GM23338 (cell line): ENCODE results near the gene TRMT6. TPM values are rescaled to one million over a fixed set of nuclear protein-coding genes. Genes with fewer than 3 reads are reported as not detected.

Experiments used
- ATAC-seq: fragments of 200-7000 bp; cut with Tn5 transposase; 3 replicates; pipeline ENCODE4 v1.9.1; 2020
- DNase-seq: peaks from one replicate; pipeline ENCODE4 v3.0.0-alpha.2; 2015; ENCODE audit warnings: low spot score
- H2AFZ ChIP-seq: fragments of 200-600 bp; sonication (generic); 2 replicates; pipeline ENCODE4 v1.8.0; 2016; ENCODE audit warnings: antibody characterized with exemption, mild to moderate bottlenecking, moderate library complexity
- H3F3A ChIP-seq: fragments of 200-600 bp; sonication (generic); replicated peaks from 2 replicates; pipeline ENCODE4 v1.8.0; 2017; ENCODE audit warnings: antibody characterized with exemption, mixed run types, low read depth
- H3K27ac ChIP-seq: fragments of 200-600 bp; sonication (generic); 2 replicates; pipeline ENCODE4 v1.6.1; 2016; ENCODE audit warnings: low read depth
- H3K27me3 ChIP-seq: fragments of 200-600 bp; sonication (generic); 2 replicates; pipeline ENCODE4 v1.8.0; 2016; ENCODE audit warnings: mild to moderate bottlenecking, mixed run types, moderate library complexity; ENCODE audit not compliant: insufficient read depth
- H3K36me3 ChIP-seq: fragments of 200-600 bp; sonication (generic); 2 replicates; pipeline ENCODE4 v1.8.0; 2016; ENCODE audit warnings: mild to moderate bottlenecking; ENCODE audit not compliant: insufficient read depth
- H3K4me1 ChIP-seq: fragments of 200-600 bp; sonication (generic); 2 replicates; pipeline ENCODE4 v1.8.0; 2016; ENCODE audit warnings: mild to moderate bottlenecking, moderate library complexity; ENCODE audit not compliant: insufficient read depth
- H3K4me2 ChIP-seq: fragments of 200-600 bp; sonication (generic); 2 replicates; pipeline ENCODE4 v1.7.1; 2017; ENCODE audit warnings: mixed run types
- H3K4me3 ChIP-seq: fragments of 200-600 bp; sonication (generic); 2 replicates; pipeline ENCODE4 v1.6.1; 2016; ENCODE audit warnings: mixed run types
- H3K79me2 ChIP-seq: fragments of 200-600 bp; sonication (generic); replicated peaks from 2 replicates; pipeline ENCODE4 v1.8.0; 2017; ENCODE audit warnings: mild to moderate bottlenecking; ENCODE audit not compliant: insufficient read depth
- H3K9me2 ChIP-seq: fragments of 200-600 bp; sonication (generic); 2 replicates; pipeline ENCODE4 v1.8.0; 2017; ENCODE audit not compliant: insufficient read depth
- H4K20me1 ChIP-seq: fragments of 200-600 bp; sonication (generic); replicated peaks from 2 replicates; pipeline ENCODE4 v1.8.0; 2017; ENCODE audit warnings: mild to moderate bottlenecking; ENCODE audit not compliant: insufficient read depth
- H3K27ac Mint-ChIP-seq: 2 replicates; pipeline ENCODE4 v1.8.0; 2020; ENCODE audit warnings: inconsistent platforms, mild to moderate bottlenecking, moderate library complexity, mixed read lengths
- H3K27me3 Mint-ChIP-seq: 3 replicates; pipeline ENCODE4 v1.8.0; 2022; ENCODE audit warnings: low read depth, mild to moderate bottlenecking, moderate library complexity, mixed read lengths, inconsistent platforms; ENCODE audit not compliant: insufficient read depth, poor library complexity
- H3K36me3 Mint-ChIP-seq: 3 replicates; pipeline ENCODE4 v1.8.0; 2021; ENCODE audit warnings: low read depth, mild to moderate bottlenecking, inconsistent platforms, moderate library complexity, mixed read lengths
- H3K4me1 Mint-ChIP-seq: 3 replicates; pipeline ENCODE4 v1.8.0; 2020; ENCODE audit warnings: mild to moderate bottlenecking, inconsistent platforms, mixed read lengths
- H3K4me3 Mint-ChIP-seq: 3 replicates; pipeline ENCODE4 v1.8.0; 2021; ENCODE audit warnings: moderate library complexity, mild to moderate bottlenecking, inconsistent platforms, mixed read lengths
- H3K9me3 Mint-ChIP-seq: 3 replicates; pipeline ENCODE4 v1.8.0; 2020; ENCODE audit warnings: moderate library complexity, mild to moderate bottlenecking, inconsistent platforms, mixed read lengths
- CREB1 ChIP-seq: fragments of 250-450 bp; sonication (Bioruptor Pico); IDR thresholded peaks from 2 replicates; pipeline ENCODE4 v1.5.0; 2020; ENCODE audit warnings: low read depth, mild to moderate bottlenecking, moderate library complexity
- CTCF ChIP-seq, 2 experiments: fragments of 200-600 bp in 1 of 2; sonication (generic) in 1 of 2; conservative IDR thresholded peaks; 2 replicates each; pipeline versions ENCODE4 v1.5.1 to v1.6.1; 2016 to 2017; ENCODE audit warnings: antibody characterized with exemption in 2 of 2, low read depth in 2 of 2, mild to moderate bottlenecking in 2 of 2, moderate library complexity in 1 of 2
- ETS1 ChIP-seq: IDR thresholded peaks from 2 replicates; pipeline ENCODE4 v1.6.1; 2016; ENCODE audit warnings: antibody characterized with exemption
- EZH2 ChIP-seq: fragments of 200-600 bp; sonication (generic); IDR thresholded peaks from one replicate; pipeline ENCODE4 v1.8.0; 2017; ENCODE audit warnings: antibody characterized with exemption, mild to moderate bottlenecking, low read depth; ENCODE audit not compliant: unreplicated experiment
- EZH2phosphoT487 ChIP-seq: fragments of 200-600 bp; sonication (generic); IDR thresholded peaks from one replicate; pipeline ENCODE4 v1.8.1; 2018; ENCODE audit warnings: antibody characterized with exemption; ENCODE audit not compliant: unreplicated experiment
- JUNB ChIP-seq: IDR thresholded peaks from one replicate; pipeline ENCODE4 v1.6.1; 2016; ENCODE audit warnings: antibody characterized with exemption; ENCODE audit not compliant: unreplicated experiment
- NANOG ChIP-seq: IDR thresholded peaks from 2 replicates; pipeline ENCODE4 v1.6.1; 2016; ENCODE audit warnings: antibody characterized with exemption, borderline replicate concordance
- POLR2AphosphoS5 ChIP-seq: IDR thresholded peaks from 2 replicates; pipeline ENCODE4 v1.6.1; 2016; ENCODE audit warnings: antibody characterized with exemption, low read depth
- REST ChIP-seq: IDR thresholded peaks from one replicate; pipeline ENCODE4 v1.6.1; 2018; ENCODE audit warnings: antibody characterized with exemption; ENCODE audit not compliant: unreplicated experiment
- STAT1 ChIP-seq: IDR thresholded peaks from one replicate; pipeline ENCODE4 v1.6.1; 2016; ENCODE audit warnings: antibody characterized with exemption; ENCODE audit not compliant: unreplicated experiment
- ZNF114 ChIP-seq: fragments of 250-450 bp; sonication (Bioruptor Pico); IDR thresholded peaks from 2 replicates; pipeline ENCODE4 v1.5.0; 2020; ENCODE audit warnings: mild to moderate bottlenecking, moderate library complexity
- polyA plus RNA-seq: library from polyadenylated mRNA; unstranded; fragments of >200 nt; fragmentation: Nextera tagmentation; extraction: Ambion mirVana; gene quantifications from 2 replicates; pipeline ENCODE4 v1.2.1, GENCODE V29; 2016
- total RNA-seq: library from RNA; depleted of rRNA; stranded (reverse); fragments of >200 nt; shearing (Covaris generic); gene quantifications from 2 replicates; pipeline ENCODE4 v1.2.3, GENCODE V29; 2014

Gene TRMT6
- total and polyA plus RNA-seq, 2 experiments from 2014 or later: 15.5 to 26.3 TPM

- no peaks in the 10 kb centered on the region for H3K9me3 Mint-ChIP-seq
- Histone ChIP-seq H3K27ac (no peak overlapping the region), H3K4me1 (no peaks in the 10 kb centered on the region), H3K27me3 (no peaks in the 10 kb centered on the region), H3K4me2 (no peak overlapping the region), H2AFZ (no peak overlapping the region), H3K36me3 (peaks cover 12% of the 10 kb centered on the region), H3K4me3 (no peak overlapping the region), H4K20me1 (no peaks in the 10 kb centered on the region), H3F3A (no peaks in the 10 kb centered on the region), H3K79me2 (no peaks in the 10 kb centered on the region), H3K9me2 (no peaks in the 10 kb centered on the region)
- DNase-seq (peak; percentile 53), ATAC-seq (peak; percentile 84)
- H3K27ac Mint-ChIP-seq: no peak overlapping the region
- TF ChIP-seq CTCF (conservative IDR thresholded peaks at IDR 0.05; ENCODE audit: low read depth in 2 of 2): peak; percentile 51 to 65
- TF ChIP-seq NANOG: no peak
- H3K36me3 Mint-ChIP-seq: peaks cover 11% of the 10 kb centered on the region; the same call in 2 of the 3 replicates
- no peak overlapping the region for H3K4me3 Mint-ChIP-seq
- H3K27me3 Mint-ChIP-seq: no peaks in the 10 kb centered on the region
- no peaks in the 10 kb centered on the region for H3K4me1 Mint-ChIP-seq
Measured at GRCh38 chr20:5933802-5934436, 16.4 kb downstream of the TRMT6 start.

GRCh38 chr20:5932796-5933195, 17.5 kb downstream of the TRMT6 start:
- H3K9me3 Mint-ChIP-seq: no peaks in the 10 kb centered on the region
- ATAC-seq: no peak
- no peak for TF ChIP-seq STAT1
- TF ChIP-seq ZNF114 (CRISPR knock-in tag): no peak
- no peak for TF ChIP-seq JUNB
- no peak for TF ChIP-seq NANOG
- TF ChIP-seq EZH2phosphoT487: no peak
- TF ChIP-seq CTCF (conservative IDR thresholded peaks at IDR 0.05; ENCODE audit: low read depth in 2 of 2): no peak
- no peak for TF ChIP-seq EZH2
- no peak for TF ChIP-seq REST
- TF ChIP-seq POLR2AphosphoS5: no peak
- no peak for TF ChIP-seq CREB1
- TF ChIP-seq ETS1: no peak

More at GRCh38 chr20:5932796-5933195, 17.5 kb downstream of the TRMT6 start:
- no peaks in the 10 kb centered on the region for H3K27me3 ChIP-seq
- no peak for DNase-seq
- H3F3A ChIP-seq: no peaks in the 10 kb centered on the region
- Mint-ChIP-seq H3K27ac (no peak overlapping the region), H3K36me3 (peaks cover under 1% of the 10 kb centered on the region; the same call in 2 of the 3 replicates), H3K27me3 (no peaks in the 10 kb centered on the region), H3K4me3 (no peak overlapping the region), H3K4me1 (no peaks in the 10 kb centered on the region)
- no peak overlapping the region for H3K4me2 ChIP-seq
- H3K4me3 ChIP-seq: no peak overlapping the region
- peaks cover 3% of the 10 kb centered on the region for H3K36me3 ChIP-seq
- no peaks in the 10 kb centered on the region for H3K79me2 ChIP-seq
- H3K4me1 ChIP-seq: no peaks in the 10 kb centered on the region
- H3K9me2 ChIP-seq: no peaks in the 10 kb centered on the region
- H3K27ac ChIP-seq: no peak overlapping the region
- H4K20me1 ChIP-seq: no peaks in the 10 kb centered on the region
- H2AFZ ChIP-seq: no peak overlapping the region
